Stimulated activated CD8-positive, alpha-beta memory T cell treated with anti-CD3 and anti-CD28 coated beads, Interleukin-2, amount 100 ng/mL, for 1 hour (primary cell): ENCODE results near the gene HSH2D.
"Not testable (repeated sequence)": the region's sequence is repeated elsewhere in the genome, so short reads cannot be mapped to it uniquely, and the experiment has no call there.

Experiments used
- DNase-seq, 2 donors: peaks; one replicate each; pipeline ENCODE4 v3.0.0-alpha.2; 2020; ENCODE audit warnings: low read depth in 2 of 2

Gene HSH2D

DNA sequence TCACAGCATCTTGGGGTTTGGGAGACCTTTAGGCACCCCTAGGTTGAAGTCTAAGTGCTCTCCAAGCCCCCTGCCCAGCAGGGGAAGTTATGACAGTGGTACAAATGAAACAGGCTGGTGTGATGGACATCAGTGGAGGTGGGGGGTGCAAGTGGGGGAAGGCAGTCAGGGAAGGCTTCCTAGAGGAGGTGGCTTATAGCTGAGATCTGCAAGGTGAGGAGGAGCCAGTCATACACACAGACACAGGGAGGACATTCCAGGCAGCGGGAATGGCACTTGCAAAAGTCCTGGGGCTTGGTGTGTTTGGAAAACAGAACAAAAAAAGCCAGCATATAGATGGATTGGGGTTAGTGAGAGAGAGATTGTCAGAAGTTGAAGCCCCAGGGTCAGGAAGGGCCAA is 11.6 kb downstream of the HSH2D start:
- DNase-seq, result no peak

DNA sequence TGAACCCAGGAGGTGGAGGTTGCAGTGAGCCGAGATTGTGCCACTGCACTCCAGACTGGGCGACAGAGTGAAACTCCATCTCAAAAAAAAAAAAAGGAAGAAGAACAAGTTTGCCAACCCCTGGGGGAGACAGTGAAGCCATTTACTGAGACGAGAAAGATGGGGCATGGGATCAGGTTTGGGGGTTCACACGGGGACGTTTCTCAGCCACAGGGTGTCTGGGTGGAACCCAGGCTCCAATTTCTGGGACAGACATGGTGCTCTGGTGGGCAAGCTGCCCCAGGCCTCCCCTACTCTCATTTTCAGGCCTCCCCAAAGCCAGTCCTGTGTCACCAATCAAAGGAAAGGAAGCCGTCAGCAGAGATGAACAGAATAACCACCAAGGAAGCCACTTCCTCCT is 13.4 kb downstream of the HSH2D start:
- DNase-seq, result no peak

DNA sequence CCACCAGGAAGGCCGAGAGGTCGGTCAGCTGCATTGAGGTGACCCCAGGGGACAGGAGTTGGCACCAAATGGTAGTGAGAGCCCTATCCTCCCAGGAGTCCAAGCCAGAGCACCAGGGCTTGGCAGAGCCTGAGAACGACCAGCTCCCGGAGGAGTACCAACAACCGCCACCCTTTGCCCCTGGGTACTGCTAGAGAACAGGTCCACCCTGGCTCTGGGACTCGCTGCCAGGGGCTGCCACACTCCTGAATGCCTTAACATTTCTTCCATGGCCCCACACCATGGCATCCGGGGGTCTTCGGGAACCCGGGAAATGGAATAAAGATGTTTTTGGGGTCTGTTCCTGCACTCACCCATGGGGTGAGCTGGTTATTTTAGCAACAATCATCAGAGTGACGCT is 14.1 kb downstream of the HSH2D start:
- no peak for DNase-seq

DNA sequence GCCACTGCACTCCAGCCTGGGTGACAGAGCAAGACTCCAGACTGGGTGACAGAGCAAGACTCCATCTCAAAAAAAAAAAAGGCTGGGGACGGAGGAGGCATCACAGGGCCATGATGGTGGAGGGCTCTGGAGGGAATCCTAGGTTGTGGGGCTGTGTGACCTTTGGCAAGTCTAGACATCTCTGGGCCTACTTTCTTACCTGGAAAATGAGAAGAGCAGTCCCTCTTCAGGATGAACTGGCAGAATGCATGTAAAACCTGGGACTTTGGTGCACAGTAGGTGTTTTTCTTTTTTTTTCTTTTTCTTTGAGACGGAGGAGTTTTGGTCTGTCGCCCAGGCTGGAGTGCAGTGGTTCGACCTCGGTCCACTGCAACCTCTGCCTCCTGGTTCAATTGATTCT is 16.2 kb downstream of the HSH2D start:
- no peak for DNase-seq

DNA sequence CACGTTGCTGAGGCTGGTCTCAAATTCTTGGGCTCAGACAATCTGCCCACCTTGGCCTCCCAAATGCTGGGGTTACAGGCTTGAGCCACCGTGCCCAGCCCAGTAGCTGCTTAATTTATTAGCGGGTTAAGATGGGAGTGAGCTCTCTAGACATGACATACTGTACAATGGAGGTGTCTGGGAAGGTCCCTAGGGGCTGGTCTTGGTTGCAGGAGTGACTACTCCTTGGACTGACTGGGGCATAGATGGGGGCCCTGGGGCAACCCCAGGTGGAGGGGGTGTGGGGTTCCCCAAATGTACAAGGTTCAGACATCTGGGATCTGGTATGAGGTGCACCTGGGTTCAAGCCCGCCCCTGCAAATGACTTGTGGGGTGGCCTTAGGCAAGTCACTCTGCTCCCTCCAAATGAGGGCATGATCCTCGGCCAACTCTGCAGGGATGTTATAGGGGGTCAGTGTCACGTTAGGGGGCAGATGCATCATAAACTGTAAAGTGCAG is 17.0 kb downstream of the HSH2D start:
- DNase-seq, result no peak

DNA sequence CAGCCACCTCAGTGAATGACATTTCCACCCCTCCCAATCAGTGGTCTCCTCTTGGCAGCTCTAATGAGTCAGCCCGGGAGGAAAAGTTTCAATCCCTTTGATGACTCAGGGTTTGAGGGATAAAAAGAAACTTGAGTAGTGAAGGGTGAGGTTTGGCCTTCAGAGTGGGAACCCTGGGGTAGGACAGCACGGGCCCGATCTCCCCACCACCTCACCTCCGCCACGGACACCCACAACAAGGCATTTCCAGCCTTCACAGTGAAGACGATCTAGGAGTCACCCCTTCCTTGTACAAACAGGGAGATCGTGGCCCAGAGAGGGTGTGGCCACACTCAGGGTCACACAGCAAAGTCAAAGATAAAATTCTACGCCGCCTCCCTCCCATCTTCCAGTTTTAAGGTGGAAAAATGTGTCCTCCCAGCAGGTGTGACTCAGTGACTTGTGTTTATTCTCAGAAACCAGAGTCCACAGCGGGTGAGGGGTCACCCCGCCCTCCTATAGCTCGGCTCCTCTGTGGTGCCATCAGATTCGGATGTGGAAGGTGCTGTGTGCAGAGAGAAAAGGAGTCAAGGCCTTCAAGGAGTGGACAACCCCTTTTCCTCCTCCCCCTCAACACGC is 17.6 kb downstream of the HSH2D start:
- no peak for DNase-seq

DNA sequence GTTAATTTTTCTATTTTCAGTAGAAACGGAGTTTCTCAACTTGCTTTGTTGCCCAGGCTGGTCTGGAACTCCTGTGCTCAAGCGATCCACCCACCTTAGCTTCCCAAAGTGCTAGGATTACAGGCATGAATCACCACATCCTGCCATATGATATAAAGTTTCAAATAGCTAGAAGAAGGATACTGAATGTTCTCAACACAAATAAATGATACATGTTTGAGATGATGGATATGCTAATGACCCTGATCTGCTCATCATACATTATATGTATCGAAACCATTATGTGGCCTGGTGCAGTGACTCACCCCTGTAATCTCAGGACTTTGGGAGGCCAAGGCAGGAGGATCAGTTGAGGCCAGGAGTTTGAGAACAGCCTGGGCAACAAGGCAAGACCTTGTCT is 18.4 kb downstream of the HSH2D start:
- no peak for DNase-seq

DNA sequence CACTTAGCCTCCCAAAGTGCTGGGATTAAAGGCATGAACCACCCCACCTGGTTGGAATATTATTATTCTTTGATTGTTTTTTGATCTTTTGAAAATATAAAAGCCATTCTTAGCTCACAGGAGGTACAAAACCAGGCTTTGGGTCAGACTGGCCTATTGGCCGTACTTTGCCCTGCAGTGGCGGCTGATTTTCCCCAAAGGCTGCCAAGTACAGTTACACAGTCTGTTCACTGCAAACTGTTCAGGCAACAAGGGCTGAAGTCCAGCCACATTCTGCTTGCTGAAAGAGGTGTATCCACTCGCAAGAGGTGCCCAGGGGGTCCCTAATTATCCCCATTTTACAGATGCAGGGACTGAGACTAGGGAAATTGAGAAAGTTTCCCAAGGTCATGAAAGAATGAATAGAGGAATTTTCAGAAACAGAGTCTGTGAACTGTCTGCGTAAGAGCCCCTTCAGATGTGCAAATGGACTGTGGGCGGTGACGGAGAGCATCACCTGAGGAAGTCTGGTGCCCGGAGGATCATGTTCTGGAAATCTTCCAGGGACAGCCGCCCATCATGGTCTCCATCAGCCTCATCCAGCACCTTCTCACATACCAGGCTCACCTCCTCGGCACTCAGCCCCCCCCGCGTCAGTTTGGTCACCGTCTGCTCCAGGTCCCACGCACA is 20.9 kb downstream of the HSH2D start:
- no peak for DNase-seq

DNA sequence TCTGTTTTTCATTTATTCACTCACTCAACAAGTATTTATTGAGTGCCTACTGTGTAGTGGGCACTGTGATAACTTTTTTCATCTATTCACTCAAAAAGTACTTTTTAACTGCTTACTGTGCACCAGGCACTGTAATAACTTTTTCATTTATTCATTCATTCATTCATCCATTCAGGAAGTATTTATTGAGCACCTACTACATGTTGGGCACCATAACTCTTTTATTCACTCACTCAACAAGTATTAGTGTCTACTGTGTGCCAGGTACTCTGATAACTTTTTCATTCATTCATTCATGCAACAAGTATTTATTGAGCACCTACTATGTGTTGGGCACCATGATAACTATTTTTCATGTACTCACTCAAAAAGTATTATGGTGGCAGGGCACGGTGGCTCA is 22.9 kb downstream of the HSH2D start:
- DNase-seq, result no peak

DNA sequence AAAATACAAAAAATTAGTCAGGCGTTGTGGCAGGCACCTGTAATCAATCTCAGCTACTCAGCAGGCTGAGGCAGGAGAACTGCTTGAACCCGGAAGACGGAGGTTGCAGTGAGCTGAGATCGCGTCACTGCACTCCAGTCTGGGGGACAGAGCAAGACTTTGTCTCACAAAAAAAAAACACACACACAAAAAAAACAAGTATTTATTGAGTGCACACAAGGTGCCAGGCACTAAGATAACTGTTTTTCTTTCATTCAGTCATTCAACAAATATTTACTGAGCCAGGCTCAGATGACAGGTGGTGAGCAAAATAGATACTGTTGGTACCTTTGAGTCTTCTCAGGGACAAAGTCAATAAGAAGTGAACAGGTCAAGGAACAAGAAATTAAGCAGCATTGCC is 23.6 kb downstream of the HSH2D start:
- no peak for DNase-seq

DNA sequence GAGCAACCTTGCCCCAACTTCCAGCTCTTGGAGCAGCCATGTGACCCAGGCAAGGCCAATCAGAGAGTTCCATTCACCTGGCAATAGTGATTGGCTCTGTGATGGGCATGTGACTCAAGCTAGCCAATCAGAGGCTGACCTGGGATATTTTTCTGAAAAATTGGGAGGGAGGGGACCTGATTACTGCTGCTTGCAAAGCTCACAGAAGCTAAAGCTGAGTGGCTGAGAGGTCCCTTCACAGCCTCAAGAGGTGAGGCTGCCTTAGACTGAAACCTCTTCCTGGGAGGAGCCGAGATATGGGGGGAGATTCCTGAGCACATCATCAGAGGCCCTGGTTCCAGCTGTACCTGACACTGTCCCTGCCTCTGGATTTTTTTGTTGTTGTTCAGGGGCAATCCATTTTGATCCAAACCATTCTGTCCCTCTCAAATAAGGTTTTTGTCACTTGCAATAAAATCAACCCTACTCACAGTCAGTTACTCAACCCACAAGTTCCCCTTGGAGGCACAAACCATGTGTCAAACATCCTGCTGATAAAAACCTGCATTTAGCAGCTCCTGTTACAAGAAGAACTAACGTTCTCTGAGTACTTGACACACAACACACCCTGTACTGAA is 25.1 kb downstream of the HSH2D start:
- no peak for DNase-seq

DNA sequence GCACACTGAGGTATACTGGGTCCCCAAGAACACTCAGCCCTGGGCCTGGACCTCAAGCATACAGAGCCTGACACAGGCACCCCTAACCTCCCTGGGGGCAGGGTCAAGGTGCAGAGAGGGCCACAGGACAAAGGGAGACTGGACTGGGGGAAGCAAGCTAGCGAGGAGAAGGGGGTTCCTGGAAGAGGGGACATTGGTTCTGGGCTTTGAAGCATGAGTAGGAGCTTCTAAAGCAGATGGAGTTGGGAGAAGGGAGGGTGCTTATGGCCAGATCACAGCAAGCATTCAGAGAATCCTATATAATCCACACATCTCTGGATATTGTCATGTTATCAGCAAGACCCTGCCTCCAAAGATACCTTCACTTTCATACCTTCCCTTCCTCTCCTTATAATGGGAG is 26.6 kb downstream of the HSH2D start:
- DNase-seq, result no peak

DNA sequence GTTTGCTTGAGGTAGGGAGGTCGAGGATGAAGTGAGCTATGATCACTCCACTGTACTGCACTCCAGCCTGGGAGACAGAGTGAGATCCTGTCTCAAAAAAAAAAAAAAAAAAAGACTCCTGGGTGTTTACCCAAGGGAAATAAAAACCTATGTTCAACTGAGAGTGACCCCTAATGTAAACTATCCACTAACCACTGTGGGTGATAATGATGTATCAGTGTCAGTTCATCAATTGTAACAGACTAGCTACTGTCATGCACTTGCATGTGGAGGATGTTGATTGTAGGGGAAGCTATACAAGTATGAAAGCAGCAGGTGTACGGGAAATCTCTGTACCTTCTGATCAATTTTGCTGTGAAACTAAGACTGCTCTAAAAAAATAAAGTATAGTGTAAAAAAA is 32.5 kb downstream of the HSH2D start:
- DNase-seq, result no peak

DNA sequence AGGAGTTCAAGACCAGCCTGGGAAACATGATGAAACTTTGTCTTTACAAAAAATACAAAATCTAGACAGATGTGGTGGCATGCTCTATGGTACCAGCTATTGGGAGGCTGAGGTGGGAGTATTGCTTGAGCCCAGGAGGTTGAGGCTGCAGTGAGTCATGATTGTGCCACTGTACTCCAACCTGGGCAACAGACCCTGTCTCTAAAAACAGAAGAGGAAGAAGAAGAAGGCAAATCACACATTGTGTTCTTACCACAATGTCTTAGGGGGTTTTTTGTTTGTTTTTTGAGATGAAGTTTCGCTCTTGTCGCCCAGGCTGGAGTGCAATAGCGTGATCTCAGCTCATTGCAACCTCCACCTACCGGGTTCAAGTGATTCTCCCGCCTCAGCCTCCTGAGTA is 35.4 kb downstream of the HSH2D start:
- DNase-seq, result not testable (repeated sequence)

DNA sequence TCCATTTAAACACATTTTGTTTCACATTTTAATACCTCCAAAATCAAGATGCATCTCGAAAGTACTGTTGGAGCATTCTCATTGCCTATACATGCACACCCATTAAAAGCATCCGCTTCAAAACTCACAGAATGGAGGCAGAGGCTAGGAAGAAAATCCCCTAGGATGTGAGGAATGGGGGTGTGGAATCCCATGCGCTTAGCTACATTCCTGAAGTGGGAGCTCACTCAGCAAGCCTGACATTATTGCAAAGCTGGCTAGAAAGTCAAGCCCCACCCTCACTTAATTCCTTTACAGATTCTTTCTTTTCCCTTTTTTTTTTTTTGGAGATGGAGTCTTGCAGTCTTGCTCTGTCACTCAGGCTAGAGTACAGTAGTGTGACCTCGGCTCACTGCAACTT is 37.1 kb downstream of the HSH2D start:
- no peak for DNase-seq

DNA sequence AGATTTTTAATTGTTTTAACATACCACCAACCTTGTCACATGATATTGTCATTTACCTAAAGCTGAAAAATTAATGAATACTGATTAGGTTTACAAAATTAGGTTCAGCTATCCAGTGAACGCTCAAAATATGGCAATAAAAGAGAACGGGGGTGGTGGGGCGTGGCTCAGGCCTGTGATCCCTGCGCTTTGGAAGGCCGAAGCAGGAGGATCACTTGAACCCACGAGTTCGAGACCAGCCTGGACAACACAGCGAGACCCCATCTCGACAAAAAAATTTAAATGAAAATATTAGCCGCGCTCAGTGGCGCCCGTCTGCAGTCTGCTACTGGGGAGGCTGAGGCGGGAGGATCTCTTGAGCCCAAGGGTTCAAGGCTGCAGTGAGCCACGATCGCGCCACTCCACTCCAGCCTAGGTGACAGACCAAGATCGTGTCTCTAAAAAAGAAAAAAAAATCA is 41.2 kb downstream of the HSH2D start:
- no peak for DNase-seq

DNA sequence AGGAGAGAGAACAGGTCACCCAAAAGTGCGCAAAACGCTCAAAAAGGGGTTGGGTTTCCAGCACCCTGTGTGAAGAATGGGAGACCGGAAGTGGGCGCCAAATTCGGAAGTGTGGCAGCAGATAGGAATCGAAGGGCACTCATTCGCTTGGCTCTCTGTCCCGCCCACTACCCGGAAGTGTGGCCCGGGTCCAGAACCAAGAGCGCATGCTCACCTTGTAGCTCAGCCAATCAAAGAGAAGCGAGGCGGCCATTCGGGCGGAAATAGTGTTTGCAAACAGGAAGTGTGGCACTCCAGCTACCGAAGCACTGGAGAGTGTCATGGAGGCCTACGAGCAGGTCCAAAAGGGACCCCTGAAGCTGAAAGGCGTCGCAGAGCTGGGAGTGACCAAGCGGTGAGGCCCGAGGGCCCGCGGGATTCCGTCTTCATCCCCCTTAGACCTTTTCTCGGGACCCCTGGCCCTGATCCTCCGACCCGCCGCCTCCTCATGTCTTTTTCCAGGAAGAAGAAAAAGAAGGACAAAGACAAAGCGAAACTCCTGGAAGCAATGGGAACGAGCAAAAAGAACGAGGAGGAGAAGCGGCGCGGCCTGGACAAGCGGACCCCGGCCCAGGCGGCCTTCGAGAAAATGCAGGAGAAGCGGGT is 41.8 kb downstream of the HSH2D start, which contains the start of gene FAM32A:
Gene FAM32A (plus strand): TSS at position 288 of the 645 bp plus-strand sequence. CDS start 33 bp downstream, at position 321.
- DNase-seq, result peak; percentile 97 to 98

DNA sequence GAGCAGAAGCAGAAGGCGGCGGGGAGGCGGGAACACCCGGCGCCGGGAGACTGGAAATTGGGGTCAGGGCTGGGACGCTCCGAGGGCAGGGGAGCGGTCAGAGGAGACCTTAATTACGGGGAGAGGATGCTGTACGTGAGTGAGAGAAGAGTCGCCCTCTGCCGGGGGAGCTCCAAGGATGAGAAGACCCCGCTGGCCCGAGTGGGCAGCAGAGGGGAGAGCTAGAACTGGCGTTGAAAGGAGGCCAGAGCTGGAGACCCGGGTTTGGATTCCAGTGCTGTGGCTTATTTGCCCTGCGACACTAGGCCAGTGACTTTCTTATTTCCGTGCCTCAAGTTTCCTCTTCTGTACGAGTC is 42.3 kb downstream of the HSH2D start:
- peak in 1 of 2 donors; percentile 19 for DNase-seq

DNA sequence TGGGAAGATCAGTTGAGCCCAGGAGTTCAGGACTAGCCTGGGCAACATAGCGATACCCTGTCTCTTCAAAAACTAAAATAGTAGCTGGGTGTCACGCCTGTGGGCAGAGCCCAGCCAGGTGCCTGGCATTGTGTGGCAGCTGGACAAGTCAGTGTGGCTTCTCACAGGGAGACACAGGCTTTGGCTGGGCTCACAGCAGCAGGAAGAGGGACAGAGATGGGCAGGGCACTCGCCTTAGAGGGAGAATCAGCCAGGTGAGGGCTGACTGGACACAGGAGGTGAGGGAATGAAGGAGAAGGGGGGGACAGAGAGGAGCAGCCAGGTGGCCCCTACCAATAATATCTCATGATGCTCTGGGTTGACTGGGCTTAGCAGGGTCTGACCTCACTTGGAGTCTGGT is 45.0 kb downstream of the HSH2D start:
- DNase-seq, result no peak

DNA sequence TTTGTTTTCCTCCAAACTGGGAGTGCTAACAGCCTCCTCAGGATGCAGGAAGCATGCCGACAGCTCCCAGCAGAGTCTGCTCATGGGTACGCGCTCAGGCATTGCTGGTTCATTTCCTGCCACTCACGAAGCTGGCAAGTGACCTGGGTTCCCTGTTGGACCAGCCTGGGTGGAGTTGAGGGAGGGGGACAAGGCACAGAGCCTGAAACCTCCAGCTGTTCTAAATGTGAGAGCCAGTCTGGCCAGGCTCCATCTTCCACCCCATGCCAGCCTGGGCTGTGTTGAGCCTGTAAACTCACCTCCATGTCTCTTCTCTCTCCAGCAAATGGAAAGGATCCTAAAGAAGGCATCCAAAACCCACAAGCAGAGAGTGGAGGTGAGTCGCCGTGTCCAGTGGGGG is 46.7 kb downstream of the HSH2D start:
- DNase-seq, result no peak

DNA sequence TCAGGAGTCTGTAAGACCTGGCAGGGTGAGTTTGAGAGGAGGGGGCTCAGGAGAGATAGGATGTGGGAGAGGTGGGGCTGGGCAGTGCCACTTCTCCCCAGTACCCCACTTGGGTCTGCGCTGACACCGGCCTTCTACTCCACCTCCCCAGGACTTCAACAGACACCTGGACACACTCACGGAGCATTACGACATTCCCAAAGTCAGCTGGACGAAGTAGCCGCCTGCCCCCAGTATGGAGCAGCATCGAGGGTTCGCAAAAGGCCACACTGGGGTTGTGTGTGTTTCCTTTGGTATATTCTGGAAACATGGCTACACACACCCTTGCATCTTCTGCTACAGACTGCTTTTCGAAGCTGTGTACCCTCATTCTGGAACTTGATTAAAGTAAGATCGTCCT is 47.3 kb downstream of the HSH2D start:
- DNase-seq, result no peak

DNA sequence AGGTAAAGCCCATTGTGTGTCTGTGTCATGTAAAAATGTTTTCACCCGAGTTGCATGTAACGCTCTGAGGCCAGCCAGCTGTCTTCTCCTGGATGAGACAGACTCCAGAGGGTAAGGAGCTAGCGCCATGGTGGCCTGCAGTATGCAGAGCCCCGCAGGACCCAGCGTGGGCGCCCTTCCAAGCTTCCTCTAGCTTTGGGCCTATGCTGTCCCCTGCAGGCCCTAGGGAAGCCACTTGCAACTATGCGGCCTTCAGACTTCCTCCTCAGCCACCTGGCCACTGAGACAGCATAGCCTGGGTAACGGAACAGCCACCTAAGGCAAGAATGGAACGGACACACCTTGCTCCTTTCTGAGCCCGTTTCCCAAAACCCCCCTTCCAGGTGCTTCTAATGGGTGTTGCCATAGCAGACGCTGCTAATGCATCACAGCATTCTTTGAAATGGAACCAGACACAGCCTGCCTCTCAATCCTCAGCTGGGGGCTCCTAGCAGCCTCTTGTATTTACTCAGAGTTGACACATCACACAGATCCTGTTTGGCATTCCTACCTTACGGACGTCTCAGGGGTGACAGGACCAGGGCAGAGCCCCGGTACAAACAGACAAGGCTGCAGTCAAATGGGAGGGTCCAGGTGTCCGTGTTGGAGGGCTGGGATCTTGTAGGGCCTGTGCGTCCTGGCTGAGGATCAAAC is 47.9 kb downstream of the HSH2D start:
- DNase-seq, result no peak
